OCI-LY7 (cell line): Measurements from ENCODE around the gene PCBP3.

Experiments
- CTCF ChIP-seq: fragments of 200-600 bp; sonication (generic); conservative IDR thresholded peaks from 2 replicates; pipeline ENCODE4 v1.5.1; 2014; ENCODE audit warnings: mild to moderate bottlenecking, antibody characterized with exemption, low read length, moderate library complexity, mixed read lengths
- EZH2phosphoT487 ChIP-seq: fragments of 200-600 bp; sonication (generic); IDR thresholded peaks from 2 replicates; pipeline ENCODE4 v1.6.1; 2018; ENCODE audit warnings: low read depth, borderline replicate concordance, mild to moderate bottlenecking, mixed run types, antibody characterized with exemption, low read length, moderate library complexity, mixed read lengths

GRCh38 chr21:45669382-45669781 lies 25.9 kb downstream of the PCBP3 start:
- TF ChIP-seq CTCF (no peak), EZH2phosphoT487 (no peak)
